ENCODE results near the gene SLC30A2.
A peak's percentile ranks its signal among the peaks of the same experiment; 100 is the strongest.

Gene SLC30A2

DNA sequence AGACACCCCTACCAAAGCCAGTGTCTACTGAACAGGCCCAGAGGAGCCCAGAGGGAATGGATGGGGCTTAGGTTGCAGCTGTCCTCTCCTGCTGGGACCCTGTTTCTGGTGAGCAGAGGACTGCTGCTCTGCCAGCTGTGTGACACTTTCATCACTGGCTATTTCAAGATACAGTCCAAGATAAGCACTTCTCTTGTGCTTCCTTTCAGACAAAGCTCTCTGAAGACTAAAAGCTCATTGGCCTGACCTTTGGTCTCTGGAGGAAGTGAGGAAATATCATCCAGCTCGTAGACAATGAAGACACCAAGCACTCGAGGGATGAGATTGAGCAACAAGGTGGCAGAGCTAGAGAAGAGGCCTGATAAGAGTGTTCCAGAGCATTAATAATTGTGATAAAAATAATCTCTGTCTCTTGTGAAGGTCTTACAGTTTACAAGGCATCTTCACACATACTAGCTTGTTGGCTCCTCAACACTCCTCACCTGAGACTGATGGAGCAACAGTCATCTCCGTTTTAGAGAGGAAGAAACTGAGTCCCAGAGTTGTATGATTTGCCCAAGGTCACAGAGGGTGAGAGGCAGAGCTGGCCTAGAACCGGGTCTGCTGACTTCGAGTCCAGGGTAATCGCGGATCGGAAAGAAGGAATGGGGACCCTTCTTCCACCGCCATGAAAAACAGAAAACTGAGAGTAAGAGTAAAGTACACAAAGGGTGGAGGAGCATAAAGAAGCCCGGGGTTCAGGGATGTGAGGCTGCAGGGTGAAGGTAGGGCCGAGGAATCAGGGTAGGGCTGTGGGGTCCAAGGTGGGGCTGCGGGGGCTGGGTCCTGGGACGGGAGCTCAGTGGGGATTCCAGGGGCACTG, 48.7 kb downstream of the SLC30A2 start:
- peak; percentile 47 for DNase-seq (ENCODE audit: low spot score)

DNA sequence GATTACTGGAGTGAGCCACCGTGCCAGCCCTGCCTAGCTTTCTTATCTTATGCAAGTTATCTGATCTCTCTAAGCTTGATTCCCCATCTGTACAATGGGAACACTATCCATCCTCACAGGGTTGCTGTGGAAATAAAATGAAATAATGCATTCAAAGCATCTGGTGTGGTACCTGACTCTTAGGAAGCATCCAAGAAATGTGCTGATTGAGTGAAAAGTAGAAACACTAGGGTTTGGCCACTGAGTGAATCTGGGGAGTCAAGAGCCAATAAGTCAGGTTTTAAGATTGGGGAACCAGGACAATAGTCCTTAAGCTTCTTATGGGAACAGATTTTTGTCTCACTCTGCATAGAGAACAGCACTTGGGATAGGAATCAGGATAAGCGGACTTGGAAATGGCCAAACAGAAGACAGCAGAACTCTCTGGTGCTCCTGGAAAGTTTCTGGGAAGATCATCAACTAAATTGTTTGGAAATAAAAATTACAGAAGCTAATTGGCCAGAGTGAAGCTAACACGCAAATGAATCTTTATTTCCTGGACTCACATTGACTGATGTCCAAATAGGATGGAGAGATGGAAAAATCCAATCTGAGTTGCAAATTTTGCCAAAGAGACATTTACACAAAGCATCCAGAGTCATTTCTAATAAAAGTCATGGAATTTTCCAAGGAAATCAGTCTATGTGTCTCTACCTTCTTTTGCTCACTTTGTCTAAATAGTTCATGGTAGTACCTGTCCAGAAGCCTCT, 51.3 kb downstream of the SLC30A2 start:
- no peak for DNase-seq (ENCODE audit: low spot score)

DNA sequence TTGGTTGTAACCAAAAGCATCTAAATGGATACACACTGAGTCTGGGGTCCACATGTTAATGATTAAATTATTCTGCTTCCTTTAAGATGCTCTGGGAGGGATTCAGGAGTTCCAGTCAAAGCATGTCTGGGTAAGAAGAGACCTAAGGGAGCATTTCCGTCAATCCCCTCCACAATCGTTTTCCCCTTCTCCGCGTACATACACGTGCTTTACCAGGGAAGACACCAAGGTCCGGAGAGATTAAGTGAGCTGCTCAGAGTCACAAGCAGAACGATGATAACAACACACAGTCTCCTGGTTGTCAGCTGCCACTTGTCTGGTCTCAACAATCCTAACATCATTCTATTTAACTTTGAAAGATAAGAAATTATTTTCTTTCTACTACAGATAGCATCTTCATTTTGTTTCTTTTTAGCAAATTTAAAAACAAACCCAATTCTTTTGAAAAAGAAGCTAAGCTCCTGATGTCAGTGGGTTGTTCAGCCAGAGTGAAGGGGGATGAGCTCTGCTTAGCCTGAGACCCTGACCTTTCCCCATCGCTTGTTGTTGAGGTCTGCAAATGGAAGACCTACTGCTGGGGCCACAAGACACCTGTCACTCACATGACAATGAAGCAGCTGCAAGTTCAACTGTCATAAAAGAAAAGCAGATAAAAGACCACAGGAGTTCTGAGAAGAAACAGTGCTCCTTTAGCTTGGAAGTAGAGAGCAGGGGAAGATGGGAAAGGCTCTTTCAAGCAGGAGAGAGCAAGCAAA, 52.5 kb downstream of the SLC30A2 start:
- no peak for DNase-seq (ENCODE audit: low spot score)

DNA sequence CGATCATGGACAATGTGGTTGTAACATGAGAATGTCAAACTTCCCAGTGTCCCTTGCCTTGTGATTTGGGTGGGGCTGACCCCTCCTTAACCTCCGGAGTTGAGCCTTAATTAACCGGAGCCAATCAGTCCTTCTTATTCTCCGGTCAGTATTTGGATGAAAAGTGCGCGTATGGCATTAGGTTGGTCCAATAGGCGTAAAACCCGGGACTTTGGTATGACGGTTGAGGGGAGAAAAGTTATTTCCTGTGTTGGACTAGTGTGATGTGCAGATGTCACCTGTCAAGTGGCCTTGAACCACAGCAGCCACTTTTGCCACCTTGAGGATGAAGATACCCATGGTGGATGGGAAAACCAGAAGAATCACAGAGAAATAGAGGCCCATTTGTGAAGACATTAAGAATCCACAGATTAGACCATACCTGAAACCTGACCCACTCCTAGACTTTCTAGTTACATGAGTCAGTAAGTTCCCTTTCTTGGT, 53.2 kb downstream of the SLC30A2 start:
- DNase-seq (ENCODE audit: low spot score) = no peak

DNA sequence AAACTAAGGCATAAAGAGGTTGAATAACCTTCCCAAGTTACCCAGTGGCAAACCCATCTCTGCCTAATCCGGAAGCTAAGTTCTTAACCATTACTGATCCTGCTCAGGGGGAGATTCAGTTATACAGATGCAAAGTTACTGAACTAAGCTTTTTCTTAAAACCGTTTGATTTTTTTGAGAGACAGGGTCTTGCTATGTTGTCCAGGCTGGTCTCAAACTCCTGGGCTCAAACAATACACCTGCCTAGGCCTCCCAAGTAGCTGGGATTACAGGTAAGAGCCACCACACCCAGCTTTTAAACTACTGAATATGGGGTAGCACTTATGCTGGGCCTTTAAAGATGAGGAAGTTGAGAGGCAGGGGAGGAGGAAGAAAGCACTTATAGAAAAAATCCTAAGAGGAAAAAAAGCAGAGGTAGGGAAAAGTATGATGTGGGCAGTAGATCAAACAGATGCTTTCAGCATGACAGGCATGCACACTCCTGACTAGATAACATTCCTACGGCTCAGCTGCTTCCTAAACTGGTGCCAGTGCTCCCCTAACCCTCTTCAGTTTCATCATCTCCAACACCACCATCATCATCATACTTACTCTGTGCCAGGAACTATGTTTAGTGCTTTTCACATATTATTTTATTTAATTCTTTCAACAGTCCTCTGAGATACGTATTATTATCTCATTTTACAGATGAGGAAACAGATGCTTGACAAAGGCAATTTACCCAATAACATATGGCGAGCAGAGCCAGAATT, 53.8 kb downstream of the SLC30A2 start:
- DNase-seq (ENCODE audit: low spot score) = no peak

DNA sequence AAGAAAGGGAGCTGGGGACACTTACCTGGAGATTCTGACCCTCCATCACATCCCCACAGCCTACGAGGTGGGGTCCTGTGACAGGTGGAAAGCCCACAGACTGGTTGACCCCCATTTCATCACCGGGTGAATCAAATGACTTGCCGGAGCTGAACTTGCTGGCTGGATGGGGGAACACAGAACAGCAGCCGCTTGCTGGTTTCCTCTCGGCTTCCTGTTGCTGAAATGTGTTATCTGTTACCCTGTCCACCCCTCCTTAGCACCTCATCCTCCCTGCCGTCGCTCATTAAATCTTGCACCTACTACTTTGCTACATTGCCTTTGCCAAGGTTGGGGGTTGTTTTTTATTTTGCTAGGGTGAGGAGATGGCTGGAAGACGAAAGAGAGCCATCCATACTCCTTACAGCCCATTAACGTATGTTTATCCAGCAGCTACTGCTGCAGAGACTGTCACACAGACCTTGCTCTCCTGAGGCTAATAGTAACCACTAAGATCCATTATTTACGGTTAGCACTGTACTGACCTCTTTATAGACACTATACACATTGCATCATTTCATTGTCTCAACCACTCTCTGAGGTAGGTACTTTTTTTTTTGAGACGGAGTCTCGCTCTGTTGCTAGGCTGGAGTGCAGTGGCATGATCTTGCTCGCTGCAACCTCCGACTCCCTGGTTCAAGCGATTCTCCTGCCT, 55.1 kb downstream of the SLC30A2 start:
- no peak for DNase-seq (ENCODE audit: low spot score)

DNA sequence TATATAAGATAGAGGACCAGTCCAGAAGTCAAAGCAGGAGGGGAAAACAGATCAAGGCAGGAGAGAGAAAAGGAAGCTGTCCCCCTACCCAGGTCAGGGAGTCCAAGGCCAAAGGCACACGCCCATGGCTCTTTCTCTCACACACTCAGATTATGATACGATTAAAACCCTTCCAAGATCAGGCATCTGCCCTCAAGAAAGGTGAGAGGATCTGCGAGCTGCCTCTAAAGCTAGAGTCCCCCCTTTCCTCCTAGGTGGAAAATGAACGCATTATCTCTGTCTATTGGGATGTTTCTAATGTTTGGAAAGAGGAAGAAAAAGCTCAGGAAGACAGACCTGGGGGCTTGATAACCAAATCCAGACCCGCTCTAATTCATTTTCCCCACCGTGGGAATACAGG, 55.7 kb downstream of the SLC30A2 start:
- no peak for DNase-seq (ENCODE audit: low spot score)

DNA sequence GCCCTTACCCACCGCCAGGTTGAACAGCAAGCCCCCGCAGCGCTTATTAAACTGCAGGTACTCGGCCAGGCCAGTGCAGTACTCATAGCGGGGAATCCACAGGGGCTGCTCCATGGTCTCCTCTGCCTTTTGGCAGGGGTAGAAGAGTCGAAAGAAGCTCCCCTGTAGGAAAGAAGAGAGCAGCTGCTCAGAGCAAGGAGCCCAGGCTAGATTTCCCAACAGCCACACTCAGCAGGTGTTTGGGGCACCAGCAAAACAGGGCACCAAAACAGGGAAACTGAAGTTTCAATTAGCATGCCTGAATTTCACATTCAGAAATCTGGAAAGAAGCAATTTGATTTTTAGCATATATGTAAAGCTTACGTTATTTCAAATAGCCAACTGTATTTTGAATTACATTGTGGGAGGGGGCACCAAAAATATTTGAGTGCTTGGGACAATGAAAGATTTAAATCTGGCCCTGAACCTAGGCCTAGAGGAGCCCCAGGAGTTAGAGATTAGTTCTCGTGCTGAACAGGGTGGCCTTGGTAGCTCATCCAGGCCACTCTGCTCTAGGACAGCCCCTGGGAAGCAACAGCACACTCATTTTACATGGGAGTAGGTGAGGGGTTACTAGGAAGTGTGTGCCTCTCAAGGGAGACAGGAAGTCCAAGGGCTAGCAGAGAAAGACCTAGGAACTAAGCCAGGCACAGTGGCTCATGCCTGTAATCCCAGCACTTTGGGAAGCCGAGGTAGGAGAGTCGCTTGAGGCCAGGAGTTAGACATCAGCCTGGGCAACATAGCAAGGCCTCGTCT, 56.3 kb downstream of the SLC30A2 start:
- no peak for DNase-seq (ENCODE audit: low spot score)

DNA sequence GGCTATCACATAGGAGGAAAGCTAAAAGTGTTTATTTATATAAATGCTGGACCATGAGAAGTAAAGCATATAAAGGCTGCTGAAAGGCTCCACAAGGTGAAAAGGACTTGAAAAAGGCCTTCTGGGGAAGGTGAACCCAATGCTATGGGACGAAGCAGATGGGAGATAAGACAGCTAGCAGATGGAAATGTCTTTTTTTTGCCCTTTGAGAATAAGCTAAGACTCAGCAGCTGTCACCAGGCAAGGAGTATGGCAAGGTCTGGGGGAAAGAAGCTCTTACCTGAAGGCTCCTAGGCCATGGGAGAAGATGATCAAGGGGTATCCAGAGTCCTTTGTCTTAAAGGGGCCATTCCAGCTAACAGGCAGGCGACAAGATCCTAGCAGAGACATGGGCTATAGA, 58.0 kb downstream of the SLC30A2 start:
- DNase-seq (ENCODE audit: low spot score) = no peak
